GM18909 (cell line): Measurements from ENCODE around the gene CDH4.
"Not testable (repeated sequence)": the region's sequence is repeated elsewhere in the genome, so short reads cannot be mapped to it uniquely, and the experiment has no call there.

Source experiments
- ATAC-seq: cut with Tn5 transposase; IDR thresholded peaks from one replicate; pipeline ENCODE4 v1.9.1; 2021; ENCODE audit warnings: mild to moderate bottlenecking; ENCODE audit not compliant: unreplicated experiment, poor library complexity

The CDH4 gene

DNA sequence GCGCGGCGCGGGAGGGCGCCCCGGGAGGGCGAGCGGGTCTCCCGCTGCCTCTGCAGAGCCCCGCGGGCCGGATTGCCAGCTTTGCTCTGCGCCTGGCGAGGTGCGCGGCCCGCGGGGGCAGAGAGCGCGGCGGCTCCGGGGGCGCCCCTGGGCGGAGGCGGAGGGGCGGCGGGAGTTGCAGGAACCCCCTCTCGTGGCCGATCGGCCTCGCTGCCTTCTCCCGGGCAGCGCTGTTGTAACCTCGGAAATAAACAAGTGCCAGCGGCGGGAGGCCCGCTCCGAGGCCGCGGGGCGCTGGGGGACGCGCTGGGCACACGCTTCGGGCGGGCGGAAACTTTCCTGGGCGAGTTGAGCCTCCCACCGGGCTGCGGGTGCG, 1.2 kb downstream of the CDH4 start:
- ATAC-seq, result no peak

DNA sequence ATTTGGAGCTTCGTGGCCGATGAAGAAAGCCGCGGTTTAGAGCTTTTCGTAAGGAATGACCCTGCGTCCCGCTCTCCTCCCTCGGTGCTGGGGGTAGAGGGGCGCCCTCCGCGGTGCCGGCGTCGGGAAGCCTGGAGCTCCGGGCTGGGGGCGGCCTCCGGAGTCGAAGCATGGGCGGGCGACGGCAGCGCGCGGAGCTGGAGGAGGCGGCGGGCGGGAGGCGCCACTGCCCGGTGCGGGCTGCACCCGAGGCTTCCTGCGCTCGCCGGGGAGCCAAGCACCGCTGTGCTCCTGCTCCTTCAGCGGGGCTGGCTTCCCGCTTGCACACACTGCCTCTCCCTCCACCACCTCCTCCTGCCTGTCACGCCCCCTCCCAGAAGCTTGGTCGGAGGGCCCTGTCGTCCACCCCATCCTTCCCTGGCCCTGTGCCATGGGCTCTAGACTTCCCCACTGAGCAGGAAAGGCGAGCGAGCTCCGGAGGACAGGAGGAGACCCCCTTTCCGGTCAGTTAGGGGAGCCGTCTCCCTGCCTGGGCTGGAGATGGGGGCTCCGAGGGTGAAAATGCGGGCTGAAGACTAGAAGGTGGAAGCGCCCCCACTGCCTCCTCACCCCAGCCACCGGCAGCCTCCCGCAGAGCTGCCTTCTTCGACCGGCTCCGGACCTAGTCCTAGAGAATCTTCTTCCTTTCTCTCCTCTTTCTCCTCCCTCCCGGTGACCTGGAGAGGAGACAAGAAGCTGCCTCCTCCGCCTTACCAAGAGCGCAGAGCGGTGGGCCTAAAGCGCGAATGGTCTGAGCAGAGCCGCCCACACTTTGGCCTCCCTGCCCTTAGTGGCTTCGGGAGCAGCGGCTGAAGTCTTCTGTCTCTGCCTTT, 1.8 kb downstream of the CDH4 start:
- no peak for ATAC-seq

DNA sequence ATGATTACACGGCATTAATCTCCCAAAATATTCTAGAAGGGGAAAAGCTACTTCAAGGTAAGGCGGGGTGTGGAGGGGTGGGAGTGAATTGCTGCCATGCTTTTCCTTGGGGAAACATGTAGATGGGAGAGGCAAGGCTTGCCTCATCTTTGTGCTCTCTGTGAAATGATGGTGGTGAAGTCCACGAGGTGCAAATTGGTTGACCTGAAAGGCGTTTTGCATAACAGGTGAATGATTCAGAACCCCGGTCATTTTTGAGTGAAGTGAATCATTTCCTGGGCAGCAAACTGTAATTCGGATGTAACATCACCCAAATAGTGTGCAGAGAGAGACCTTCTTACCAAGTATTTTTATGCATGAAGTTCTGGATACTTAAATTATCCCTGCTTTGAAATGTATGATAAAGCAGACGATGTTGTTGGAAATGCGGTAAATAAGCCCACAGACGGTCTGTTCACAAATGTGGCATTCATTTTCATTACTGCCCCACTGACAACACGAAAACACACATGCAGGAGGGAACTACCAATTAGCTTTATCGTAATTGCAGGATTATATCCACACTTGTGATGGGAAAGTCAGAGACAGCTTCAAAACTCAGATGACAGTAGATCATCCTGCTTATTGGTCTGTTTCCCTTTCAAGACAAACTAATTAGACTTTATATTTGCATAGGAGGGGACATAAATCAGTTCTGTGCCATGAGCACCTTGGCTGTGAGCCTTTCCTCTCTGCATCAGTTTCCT, 3.0 kb downstream of the CDH4 start:
- ATAC-seq, result no peak

DNA sequence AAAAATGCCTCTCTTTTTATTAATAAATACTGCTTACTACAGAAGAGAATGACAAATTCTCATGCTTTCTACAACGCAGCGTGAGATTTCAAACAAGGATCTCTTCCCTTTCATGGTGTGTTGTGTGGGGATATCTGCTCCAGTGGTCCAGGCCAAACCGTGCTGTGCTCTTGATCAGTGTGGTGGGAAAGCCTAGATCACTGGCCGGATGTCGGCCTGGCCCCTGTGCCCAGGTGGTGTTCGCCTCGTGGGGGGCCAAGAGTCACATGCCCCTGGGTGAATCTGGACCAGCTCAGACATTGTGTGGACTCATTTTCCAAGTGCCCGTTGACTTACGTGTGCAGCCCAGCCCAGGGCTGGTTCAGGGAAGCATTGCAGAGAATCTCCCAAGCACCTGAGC, 4.3 kb downstream of the CDH4 start:
- ATAC-seq, result no peak

DNA sequence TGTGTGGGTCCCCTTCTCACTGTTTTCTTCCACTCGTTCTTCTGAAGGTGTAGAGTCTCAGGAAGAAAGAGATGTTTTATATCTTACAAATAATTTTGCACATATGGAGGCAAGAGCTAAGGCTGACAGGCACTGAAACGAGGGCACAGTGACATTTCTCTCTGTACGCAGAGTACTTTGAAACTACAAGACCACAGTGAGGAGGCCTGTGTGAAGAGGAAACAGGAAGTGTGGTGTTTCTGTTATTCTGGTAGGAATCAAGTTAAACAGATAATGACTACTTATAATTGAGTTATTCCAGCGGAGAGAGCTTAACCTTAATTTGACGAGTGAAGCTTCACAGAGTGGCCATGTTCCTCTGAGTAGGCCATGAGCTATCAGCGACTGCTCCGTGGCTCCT, 4.8 kb downstream of the CDH4 start:
- no peak for ATAC-seq

DNA sequence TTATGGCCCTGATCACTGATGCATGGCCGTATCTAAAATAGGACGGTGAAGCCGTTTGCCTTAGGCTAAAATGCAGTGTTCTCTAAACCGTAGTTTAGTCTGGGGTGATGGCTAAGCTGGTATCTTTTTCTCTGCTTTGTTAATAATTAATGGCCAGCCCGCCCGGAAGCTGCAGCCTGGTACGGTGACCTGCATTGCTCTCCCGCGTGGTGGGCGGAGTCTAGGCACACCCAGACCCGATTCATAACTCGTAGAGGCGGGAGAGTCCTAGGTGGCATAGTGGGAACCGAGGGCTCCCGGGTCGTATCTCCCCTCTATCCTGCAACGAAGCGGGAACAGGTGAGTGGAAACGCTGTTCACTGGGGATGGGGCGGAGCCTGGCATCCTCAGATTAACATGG, 5.5 kb downstream of the CDH4 start:
- ATAC-seq, result no peak

DNA sequence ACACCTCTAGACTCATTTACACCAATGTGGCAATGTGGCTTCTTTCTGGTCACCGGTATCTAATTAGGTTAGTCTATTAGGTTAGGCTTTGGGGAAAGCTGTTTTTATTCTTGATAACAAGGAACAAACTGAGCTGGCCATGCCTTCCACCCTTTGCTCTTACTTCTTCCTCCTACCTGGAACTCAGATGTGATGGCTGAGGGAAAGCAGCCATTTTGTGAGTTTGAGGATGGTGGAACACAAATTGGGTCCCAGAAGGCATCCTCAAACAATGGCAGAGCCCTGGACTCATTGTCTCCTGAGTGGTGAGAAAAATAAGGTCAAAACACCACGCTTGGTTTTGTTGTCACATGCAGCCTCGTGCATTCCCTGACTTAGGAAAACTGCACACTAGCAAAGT, 7.7 kb downstream of the CDH4 start:
- no peak for ATAC-seq

DNA sequence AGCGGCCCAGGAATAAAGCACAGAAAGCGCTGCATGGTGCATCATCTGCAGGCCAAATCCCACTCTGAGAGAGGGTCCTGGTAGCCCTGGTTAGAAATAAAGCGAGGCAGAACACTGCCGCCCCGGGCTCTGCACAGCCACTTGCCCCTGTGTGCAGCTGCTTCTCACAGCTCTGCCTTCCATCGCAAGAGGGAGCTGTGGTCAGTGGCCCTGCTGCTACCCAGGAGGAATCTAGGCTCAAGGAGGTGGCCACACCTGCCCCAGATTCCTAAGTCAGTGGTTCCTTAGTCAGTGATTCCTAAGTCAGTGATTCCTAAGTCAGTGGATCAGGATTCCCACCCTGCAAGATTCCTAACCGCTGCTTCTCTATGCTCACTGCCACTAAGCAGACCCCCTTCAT, 8.8 kb downstream of the CDH4 start:
- ATAC-seq, result no peak

DNA sequence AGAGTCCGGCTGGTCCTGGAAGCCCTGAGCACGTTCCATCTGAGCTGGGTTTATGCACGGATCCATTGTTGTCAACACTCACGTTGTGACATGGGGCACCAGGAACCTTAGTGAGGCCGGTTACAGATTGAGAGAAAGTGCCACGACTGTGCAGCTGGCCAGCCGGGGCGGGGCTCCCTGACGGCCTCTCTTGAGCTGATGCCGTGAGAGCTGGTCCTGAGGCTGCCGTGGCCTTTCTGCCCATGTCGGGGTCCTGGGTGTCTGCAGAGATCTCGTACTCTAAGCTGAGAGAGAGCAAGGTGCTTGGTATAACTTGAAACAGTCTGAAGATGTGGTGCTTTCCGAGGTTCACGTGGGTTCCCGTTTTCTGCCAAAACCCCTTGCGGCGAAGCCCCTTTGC, 10.0 kb downstream of the CDH4 start:
- no peak for ATAC-seq

DNA sequence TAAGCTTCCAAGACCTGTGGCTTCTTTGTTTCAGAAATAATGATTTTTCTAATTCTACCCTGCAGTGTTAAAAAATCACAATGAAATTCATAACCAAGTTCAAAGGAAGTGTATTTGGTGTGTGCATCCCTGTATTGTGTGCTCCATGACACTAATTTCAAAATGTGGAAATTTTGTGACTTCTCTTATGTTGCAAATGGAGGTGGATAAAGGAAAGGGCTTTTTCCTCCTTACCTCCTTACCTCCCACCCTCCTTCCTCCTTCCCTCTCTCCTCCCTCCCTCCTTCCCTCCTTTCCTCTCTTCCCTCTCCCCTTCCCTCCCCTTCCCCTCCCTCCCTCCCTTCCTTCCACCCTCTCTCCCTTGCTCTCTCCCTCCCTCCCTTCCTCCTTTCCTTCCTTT, 10.5 kb downstream of the CDH4 start:
- ATAC-seq, result no peak

DNA sequence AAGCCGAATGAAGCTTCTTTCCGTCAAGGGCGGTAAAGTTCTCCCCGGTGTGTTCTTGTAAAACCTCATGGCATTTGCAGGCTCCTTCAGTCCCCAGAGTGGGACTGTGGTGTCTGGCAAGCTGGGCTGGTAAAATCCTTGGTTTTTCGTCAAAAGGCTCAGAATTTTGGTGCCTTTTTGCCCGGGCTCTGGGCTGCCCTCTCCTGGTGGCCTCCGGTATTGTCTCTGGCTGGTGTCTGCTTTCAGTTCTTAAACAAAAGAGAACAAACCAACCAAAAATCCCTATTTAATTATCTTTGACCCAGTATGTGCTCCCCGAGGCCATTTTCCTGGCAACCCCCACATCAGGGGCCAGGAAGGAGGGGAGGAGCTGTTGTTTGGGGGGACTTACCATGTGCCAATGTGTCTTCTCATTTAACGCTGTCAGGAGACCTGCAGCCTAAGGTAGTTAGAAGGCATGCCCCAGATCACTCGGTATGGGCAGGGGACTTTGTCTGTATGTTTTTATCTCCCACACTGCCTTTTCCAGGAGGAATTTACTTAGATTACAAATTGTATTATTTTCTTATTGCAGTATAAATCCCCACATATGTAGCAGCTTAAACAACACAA, 11.1 kb downstream of the CDH4 start:
- no peak for ATAC-seq

DNA sequence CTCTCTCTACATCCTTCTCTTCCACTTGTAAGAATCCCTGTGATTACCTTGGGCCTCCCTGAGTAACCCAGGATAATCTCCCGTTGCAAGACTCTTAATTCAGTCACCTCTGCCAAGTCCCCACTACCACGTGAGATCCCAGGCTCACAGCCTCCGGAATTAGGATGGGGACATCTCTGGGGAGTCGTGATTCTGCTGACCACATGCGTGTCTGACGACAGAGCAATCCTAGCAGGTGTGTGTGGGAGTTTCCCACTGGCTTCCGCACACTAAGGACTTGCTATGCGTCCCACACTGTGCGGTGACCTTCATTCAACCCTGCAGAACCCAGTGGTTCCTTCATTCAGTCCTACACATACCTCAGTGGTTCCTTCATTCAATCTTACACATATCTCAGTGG, 11.9 kb downstream of the CDH4 start:
- ATAC-seq, result no peak

DNA sequence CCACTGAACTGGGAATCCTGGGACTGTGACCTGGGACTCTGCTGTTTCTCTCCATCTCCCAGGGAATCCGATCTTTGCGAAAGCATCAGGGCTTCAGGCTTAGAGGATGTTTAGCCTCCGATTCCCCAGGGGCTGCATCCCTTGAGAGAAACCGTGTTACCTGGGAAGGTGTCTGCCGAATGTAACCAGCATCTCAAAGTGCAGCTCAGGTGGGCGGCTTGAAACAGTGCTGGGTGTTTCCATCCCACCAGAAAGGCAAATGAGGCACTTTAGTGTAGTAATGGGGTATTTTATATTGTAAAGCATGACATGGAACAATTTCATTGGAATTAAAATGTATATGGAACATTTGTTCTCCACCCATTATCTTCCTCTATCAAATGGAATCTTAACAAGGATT, 15.2 kb downstream of the CDH4 start:
- no peak for ATAC-seq

DNA sequence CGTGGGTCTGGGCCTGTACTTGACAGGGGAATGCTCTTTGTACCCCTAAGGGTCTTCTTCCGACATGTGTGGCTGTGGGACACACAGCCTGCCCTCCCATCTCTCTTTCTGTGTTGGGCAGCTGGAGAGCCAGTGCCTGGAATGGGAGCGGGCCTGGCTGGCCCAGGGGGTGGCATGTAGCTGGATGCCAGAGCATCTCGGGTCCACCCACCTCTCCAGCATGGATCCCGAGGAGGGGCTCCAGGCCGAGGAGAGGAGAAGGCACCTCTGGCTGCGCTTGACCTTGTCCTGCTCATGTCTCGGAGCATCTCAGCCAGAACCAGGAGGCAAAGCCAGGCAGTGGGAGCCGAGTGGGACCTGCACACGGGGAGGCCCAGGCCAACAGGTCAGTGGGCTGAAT, 16.0 kb downstream of the CDH4 start:
- ATAC-seq, result no peak

DNA sequence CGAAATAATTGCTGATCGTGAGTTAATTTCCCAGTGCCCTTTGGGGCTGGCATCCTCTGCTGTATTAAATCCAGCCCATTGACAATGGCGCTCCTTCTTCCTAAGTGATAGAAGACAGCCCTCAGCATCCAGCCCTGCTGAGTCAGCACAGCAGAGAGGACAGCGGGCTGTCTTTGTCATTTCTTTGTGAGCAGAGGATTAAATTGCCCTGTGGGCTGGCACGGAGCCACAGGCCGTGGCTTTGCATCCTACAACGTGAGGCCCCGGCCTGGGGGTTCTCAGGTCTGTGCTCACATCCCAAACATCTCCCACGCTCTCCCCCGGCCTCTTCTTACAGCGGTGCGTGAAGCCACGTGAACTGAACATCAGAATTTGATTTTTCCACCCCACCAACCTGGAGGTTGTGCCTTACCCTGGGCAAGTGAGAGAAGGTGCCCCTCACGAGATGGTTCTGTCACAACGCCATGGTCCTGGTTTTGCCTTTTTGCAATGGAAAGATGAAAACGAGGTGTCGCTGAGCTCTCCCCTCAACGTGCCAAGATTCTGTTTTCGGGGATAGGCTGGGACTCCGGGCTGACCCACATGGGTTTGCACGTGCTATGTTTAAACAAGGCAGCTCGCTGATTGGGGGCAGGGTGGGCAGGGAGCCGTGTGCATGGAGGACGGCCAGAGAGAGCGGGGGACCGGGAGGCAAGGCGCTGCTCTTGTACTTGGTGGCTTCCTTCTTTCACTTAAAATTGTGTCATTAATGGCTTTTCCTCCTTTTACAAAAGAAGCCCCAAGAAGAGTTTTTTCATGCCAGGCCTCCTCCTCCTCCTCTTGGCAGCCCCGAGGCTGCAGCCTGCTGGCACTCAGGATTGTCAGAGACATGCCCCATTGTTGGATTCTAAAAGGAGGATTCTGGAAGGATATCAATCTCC, 19.5 kb downstream of the CDH4 start:
- ATAC-seq, result no peak

DNA sequence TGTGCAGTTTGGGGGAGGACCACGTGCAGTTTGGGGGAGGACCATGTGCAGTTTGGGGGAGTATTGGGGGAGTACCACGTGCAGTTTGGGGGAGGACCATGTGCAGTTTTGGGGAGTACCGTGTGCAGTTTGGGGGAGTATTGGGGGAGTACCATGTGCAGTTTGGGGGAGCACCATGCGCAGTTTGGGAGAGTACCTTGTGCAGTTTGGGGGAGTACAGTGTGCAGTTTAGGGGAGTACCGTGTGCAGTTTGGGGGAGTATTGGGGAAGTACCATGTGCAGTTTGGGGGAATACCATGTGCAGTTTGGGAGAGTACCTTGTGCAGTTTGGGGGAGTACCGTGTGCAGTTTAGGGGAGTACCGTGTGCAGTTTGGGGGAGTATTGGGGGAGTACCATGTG, 21.0 kb downstream of the CDH4 start:
- ATAC-seq, result not testable (repeated sequence)

DNA sequence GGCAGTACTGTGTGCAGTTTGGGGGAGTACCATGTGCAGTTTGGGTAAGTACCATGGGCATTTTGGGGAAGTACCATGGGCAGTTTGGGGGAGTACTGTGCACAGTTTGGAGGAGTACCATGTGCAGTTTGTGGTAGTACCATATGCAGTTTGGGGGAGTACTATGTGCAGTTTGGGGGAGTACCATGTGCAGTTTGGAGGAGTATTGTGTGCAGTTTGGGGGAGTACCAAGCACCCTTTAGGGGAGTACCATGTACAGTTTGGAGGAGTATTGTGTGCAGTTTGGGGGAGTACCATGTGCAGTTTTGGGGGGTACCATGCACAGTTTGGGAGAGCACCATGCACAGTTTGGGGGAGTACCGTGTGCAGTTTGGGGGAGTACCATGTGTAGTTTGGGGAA, 21.6 kb downstream of the CDH4 start:
- not testable (repeated sequence) for ATAC-seq

DNA sequence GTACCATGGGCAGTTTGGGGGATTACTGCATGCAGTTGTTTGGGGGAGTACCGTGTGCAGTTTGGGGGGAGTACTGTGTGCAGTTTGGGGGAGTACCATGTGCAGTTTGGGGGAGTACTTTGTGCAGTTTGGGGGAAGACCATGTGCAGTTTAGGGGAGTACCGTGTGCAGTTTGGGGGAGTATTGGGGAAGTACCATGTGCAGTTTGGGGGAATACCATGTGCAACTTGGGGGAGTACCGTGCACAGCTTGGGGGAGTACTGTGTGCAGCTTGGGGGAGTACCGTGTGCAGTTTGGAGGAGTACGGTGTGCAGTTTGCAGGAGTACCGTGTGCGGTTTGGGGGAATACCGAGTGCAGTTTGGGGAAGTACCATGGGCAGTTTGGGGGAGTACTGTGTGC, 22.3 kb downstream of the CDH4 start:
- no peak for ATAC-seq

DNA sequence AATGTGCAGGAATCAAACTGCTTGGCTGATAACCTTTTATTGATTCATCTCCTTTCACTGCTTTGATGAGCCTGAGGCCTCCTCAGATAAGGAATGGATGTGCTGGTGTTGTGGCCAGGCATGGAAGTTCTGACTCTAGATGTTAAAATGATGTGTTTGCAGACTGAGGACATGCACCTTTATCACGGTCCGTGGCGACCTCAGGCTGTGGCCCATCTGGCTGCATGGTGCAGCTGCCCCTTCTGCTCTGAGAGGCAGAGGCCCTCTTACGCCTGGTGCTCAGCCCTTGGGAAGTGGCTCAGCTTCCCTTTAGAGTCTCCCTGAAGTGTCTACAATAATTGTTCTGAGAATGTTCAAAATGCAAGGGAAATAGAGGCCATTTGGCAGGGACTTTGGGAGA, 26.2 kb downstream of the CDH4 start:
- ATAC-seq, result no peak

DNA sequence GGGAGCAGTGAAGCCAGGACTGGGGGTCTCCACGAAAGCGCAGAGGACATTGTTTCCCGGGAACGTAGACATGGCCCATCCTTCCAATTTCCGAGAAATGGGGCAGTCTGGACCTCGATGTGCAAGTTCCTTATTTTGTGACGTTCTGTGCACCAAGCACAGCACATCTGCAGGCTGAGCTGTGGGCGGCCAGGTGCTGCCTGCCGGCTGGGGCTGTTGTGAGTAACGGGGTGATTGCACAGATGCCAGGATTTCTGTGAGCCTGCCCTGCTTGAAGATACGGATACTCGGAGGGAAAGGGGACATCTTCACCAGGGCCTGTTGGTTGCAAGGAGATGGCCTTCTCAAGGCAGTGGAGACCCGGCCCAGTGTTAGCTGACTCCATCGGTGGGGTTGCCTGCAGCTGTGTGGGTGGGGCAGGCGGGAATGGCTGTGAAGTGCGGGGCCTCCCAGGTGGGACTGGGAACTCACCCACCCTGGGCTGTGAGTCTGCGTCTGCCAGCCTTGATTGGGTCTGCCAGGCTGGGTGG, 27.6 kb downstream of the CDH4 start:
- no peak for ATAC-seq
